NT2/D1 (cell line): ENCODE data around the gene BMPR1A.
"Not testable (repeated sequence)": the region's sequence is repeated elsewhere in the genome, so short reads cannot be mapped to it uniquely, and the experiment has no call there.

Experiments used
- YY1 ChIP-seq: IDR thresholded peaks from 2 replicates; pipeline ENCODE4 v1.6.1; 2011; ENCODE audit not compliant: insufficient read length, insufficient read depth
- ZNF274 ChIP-seq: IDR thresholded peaks from 2 replicates; pipeline ENCODE4 v1.6.1; 2011; ENCODE audit warnings: mild to moderate bottlenecking, low read depth, low read length

- not testable (repeated sequence) for TF ChIP-seq ZNF274, YY1
These were observed 183.7 kb downstream of the BMPR1A start for GRCh38 chr10:86940076-86940475.
